Coronary artery (tissue), 2 donors: Measurements from ENCODE around the gene RFPL3.

Experiments
- DNase-seq: peaks from one replicate; pipeline ENCODE4 v3.0.0-alpha.2; 2017; ENCODE audit warnings: low spot score
- H3K27ac ChIP-seq, 2 donors: fragments of 200-600 bp; sonication (generic); one replicate each; pipeline ENCODE4 v1.5.1; 2016 to 2019
- H3K4me3 ChIP-seq: fragments of 200-600 bp; sonication (generic); 2 replicates; pipeline ENCODE4 v1.5.1; 2016; ENCODE audit warnings: mild to moderate bottlenecking, moderate library complexity
- TF ChIP-seq, protein P1 (sequence below): fragments of 200-600 bp; sonication (generic); IDR thresholded peaks from one replicate; pipeline ENCODE4 v1.5.1; 2019; ENCODE audit warnings: antibody characterized with exemption

The RFPL3 gene

DNA sequence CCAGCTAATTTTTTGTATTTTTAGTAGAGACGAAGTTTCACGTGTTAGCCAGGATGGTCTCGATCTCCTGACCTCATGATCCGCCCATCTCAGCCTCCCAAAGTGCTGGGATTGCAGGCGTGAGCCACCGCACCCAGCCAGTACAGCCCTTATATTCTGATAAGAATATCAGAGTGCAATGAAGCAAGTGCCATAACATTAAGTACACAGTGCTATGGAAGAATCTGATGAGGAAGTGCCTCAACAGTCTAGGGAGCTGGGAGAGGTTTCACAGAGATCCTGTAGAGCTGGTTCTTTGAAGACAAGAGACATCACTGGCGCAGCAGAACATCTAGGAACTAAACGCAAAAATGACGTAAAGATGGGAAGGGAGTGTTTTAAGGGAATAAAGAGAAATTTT is 52.3 kb downstream of the RFPL3 start:
- H3K4me3 ChIP-seq = no peak overlapping the region
- no peak overlapping the region for H3K27ac ChIP-seq
- no peak for DNase-seq
- TF ChIP-seq, protein P1, sequence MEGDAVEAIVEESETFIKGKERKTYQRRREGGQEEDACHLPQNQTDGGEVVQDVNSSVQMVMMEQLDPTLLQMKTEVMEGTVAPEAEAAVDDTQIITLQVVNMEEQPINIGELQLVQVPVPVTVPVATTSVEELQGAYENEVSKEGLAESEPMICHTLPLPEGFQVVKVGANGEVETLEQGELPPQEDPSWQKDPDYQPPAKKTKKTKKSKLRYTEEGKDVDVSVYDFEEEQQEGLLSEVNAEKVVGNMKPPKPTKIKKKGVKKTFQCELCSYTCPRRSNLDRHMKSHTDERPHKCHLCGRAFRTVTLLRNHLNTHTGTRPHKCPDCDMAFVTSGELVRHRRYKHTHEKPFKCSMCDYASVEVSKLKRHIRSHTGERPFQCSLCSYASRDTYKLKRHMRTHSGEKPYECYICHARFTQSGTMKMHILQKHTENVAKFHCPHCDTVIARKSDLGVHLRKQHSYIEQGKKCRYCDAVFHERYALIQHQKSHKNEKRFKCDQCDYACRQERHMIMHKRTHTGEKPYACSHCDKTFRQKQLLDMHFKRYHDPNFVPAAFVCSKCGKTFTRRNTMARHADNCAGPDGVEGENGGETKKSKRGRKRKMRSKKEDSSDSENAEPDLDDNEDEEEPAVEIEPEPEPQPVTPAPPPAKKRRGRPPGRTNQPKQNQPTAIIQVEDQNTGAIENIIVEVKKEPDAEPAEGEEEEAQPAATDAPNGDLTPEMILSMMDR = no peak

DNA sequence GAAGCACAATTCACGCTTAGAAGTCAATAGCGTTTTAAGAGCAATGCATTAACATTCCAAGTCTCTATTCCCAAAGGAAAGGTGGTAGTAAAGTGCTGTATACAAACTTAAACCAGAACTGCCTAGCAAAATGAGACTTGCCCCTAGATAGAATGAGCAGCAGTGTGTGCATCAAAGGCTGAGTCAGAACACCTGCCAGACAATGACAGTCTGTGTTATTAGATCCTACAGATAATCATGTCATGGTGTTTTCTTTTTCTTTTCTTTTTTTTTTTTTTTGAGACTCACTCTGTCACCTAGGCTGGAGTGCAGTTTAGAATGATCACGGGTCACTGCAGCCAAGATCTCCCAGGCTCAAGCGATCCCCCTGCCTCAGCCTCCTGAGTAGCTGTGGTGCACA is 52.8 kb downstream of the RFPL3 start:
- Histone ChIP-seq H3K4me3 (peak overlapping the region; percentile 93), H3K27ac (no peak overlapping the region)
- no peak for DNase-seq
- TF ChIP-seq, protein P1 = no peak
